ENCODE data around the gene LRRN4CL. TPM values are rescaled to one million over a fixed set of nuclear protein-coding genes. Genes with fewer than 3 reads are reported as not detected.

LRRN4CL gene
- total and polyA plus RNA-seq, 4 experiments from 2014 or later, result 0.11 to 0.12 TPM; not detected in 2

GRCh38 chr11:62671608-62672389, 17.5 kb downstream of the LRRN4CL start, which contains the start of the genes LBHD1 and UQCC3:
TSS of gene LBHD1 (minus strand) at chr11:62672267. CDS start at chr11:62670031, 2,236 bp downstream.
TSS of gene UQCC3 (plus strand) at chr11:62671673. CDS start at chr11:62671746, 73 bp downstream.
- no peaks in the 10 kb centered on the region for H3K9me3 Mint-ChIP-seq
- H3K4me3 Mint-ChIP-seq, result peak within 1 kb of the TSS; percentile 93 to 99 (median 99)
- Histone ChIP-seq H3K4me1 (ENCODE audit: insufficient read depth, low read length) (peaks cover 55% of the 10 kb centered on the region), H3K27ac (ENCODE audit: low read depth, low read length) (peak within 1 kb of the TSS; percentile 74), H3K9me3 (ENCODE audit: control insufficient read depth in 1 of 2, low read length in 2 of 2) (no peaks in the 10 kb centered on the region), H3K4me3 (ENCODE audit: low read length in 2 of 2) (peak within 1 kb of the TSS; percentile 91 to 97), H3K27me3 (ENCODE audit: insufficient read depth, low read length) (no peaks in the 10 kb centered on the region), H3K36me3 (ENCODE audit: insufficient read depth, low read length) (peaks cover 9% of the 10 kb centered on the region)
- DNase-seq, result peak; percentile 68 to 80 (median 75)
- H3K27me3 Mint-ChIP-seq, result no peaks in the 10 kb centered on the region
- POLR2A ChIA-PET (ENCODE audit: partially characterized antibody), result interaction anchor here (0.6 to 19.7 kb wide), 39 partner anchors 8 to 279 kb away, joined by 3 to 494 read pairs (median 7); partner anchors contain the start of genes AHNAK, B3GAT3, BSCL2 and EEF1G
- peaks cover 14 to 74% (median 43%) of the 10 kb centered on the region in 4 donors for H3K4me1 Mint-ChIP-seq
- intact Hi-C loops (cut with micrococcal nuclease), result loop anchor here (1.0 to 2.0 kb wide), 2 partner anchors 8 to 19 kb away; partner anchors contain the start of genes INTS5 and UBXN1
- H3K36me3 Mint-ChIP-seq, result peaks cover 11 to 40% of the 10 kb centered on the region in 2 donors
- CTCF ChIA-PET (ENCODE audit: partially characterized antibody), result interaction anchor here (0.7 to 10.4 kb wide), 8 partner anchors 7 to 248 kb away, joined by 3 to 86 read pairs (median 6); partner anchors contain the start of genes C11orf98, CSKMT, INTS5 and TMEM179B
- H3K27ac Mint-ChIP-seq, result peak within 1 kb of the TSS; percentile 89 to 98 (median 97)

- CTCF ChIA-PET (ENCODE audit: partially characterized antibody), result interaction anchor here (0.7 to 10.4 kb wide), 6 partner anchors 11 to 116 kb away, joined by 3 to 86 read pairs (median 5); partner anchors contain the start of genes INTS5, TMEM179B and TUT1
- intact Hi-C loops (cut with micrococcal nuclease), result loop anchor here (1.0 to 2.0 kb wide), 2 partner anchors 8 to 18 kb away; partner anchors contain the start of genes INTS5 and UBXN1
These were observed 18.1 kb downstream of the LRRN4CL start for GRCh38 chr11:62671236-62671607.

GRCh38 chr11:62669420-62670161, 19.7 kb downstream of the LRRN4CL start:
- DNase-seq, result no peak
- H3K4me1 ChIP-seq (ENCODE audit: insufficient read depth, low read length), result peaks cover 60% of the 10 kb centered on the region

More at GRCh38 chr11:62671236-62671607, 18.1 kb downstream of the LRRN4CL start:
- H3K4me1 ChIP-seq (ENCODE audit: insufficient read depth, low read length), result peaks cover 55% of the 10 kb centered on the region
- H3K36me3 Mint-ChIP-seq, result peaks cover 9 to 40% of the 10 kb centered on the region in 2 donors
- H3K4me3 ChIP-seq (ENCODE audit: low read length in 2 of 2), result peak overlapping the region; percentile 91 to 97
- H3K9me3 ChIP-seq (ENCODE audit: control insufficient read depth in 1 of 2, low read length in 2 of 2), result no peaks in the 10 kb centered on the region
- H3K4me1 Mint-ChIP-seq, result peaks cover 15 to 75% (median 47%) of the 10 kb centered on the region in 4 donors
- peak in 2 of 5 donors; percentile 62 to 69 for DNase-seq
- H3K27me3 Mint-ChIP-seq, result no peaks in the 10 kb centered on the region
- H3K27me3 ChIP-seq (ENCODE audit: insufficient read depth, low read length), result no peaks in the 10 kb centered on the region
- peak overlapping the region; percentile 74 for H3K27ac ChIP-seq (ENCODE audit: low read depth, low read length)
- POLR2A ChIA-PET (ENCODE audit: partially characterized antibody), result interaction anchor here (0.6 to 19.7 kb wide), 38 partner anchors 8 to 278 kb away, joined by 3 to 494 read pairs (median 6); partner anchors contain the start of genes AHNAK, B3GAT3, BSCL2 and EEF1G
- H3K4me3 Mint-ChIP-seq, result peak overlapping the region; percentile 93 to 99 (median 99)
- no peaks in the 10 kb centered on the region for H3K9me3 Mint-ChIP-seq
- peaks cover 3% of the 10 kb centered on the region for H3K36me3 ChIP-seq (ENCODE audit: insufficient read depth, low read length)
- H3K27ac Mint-ChIP-seq, result peak overlapping the region; percentile 89 to 98 (median 97)

GRCh38 chr11:62667460-62667859, 21.9 kb downstream of the LRRN4CL start:
- Mint-ChIP-seq H3K36me3 (peaks cover 12 to 51% of the 10 kb centered on the region in 2 donors), H3K27ac (peak overlapping the region in 5 of 7 donors; percentile 14 to 98 (median 88)), H3K4me3 (peak overlapping the region in 5 of 8 donors; percentile 92 to 98 (median 96)), H3K27me3 (no peaks in the 10 kb centered on the region), H3K4me1 (peaks cover 20 to 78% (median 46%) of the 10 kb centered on the region in 4 donors), H3K9me3 (no peaks in the 10 kb centered on the region)
- Histone ChIP-seq H3K36me3 (ENCODE audit: insufficient read depth, low read length) (peaks cover 11% of the 10 kb centered on the region), H3K4me3 (ENCODE audit: low read length in 2 of 2) (no peak overlapping the region), H3K9me3 (ENCODE audit: control insufficient read depth in 1 of 2, low read length in 2 of 2) (no peaks in the 10 kb centered on the region), H3K27me3 (ENCODE audit: insufficient read depth, low read length) (no peaks in the 10 kb centered on the region), H3K4me1 (ENCODE audit: insufficient read depth, low read length) (peaks cover 56% of the 10 kb centered on the region), H3K27ac (ENCODE audit: low read depth, low read length) (no peak overlapping the region)
- ChIA-PET POLR2A (ENCODE audit: partially characterized antibody) (interaction anchor here (0.6 to 19.7 kb wide), 16 partner anchors 10 to 188 kb away, joined by 3 to 494 read pairs (median 35); partner anchors contain the start of genes B3GAT3, BSCL2, EML3 and GANAB), CTCF (ENCODE audit: partially characterized antibody) (interaction anchor here (0.7 to 10.4 kb wide), 4 partner anchors 9 to 75 kb away, joined by 3 to 86 read pairs (median 4); partner anchors contain the start of genes EML3 and TUT1)
- intact Hi-C loops (cut with micrococcal nuclease), result no loop called here
- DNase-seq, result no peak

More at GRCh38 chr11:62669420-62670161, 19.7 kb downstream of the LRRN4CL start:
- H3K4me3 Mint-ChIP-seq, result peak overlapping the region in 6 of 8 donors; percentile 15 to 99 (median 38)
- CTCF ChIA-PET (ENCODE audit: partially characterized antibody), result interaction anchor here (1.0 to 10.4 kb wide), 3 partner anchors 11 to 114 kb away, joined by 3 to 86 read pairs (median 4); partner anchors contain the start of gene TUT1
- no peaks in the 10 kb centered on the region for H3K9me3 ChIP-seq (ENCODE audit: control insufficient read depth in 1 of 2, low read length in 2 of 2)
- no peak overlapping the region for H3K27ac ChIP-seq (ENCODE audit: low read depth, low read length)
- no peaks in the 10 kb centered on the region for H3K9me3 Mint-ChIP-seq
- no peaks in the 10 kb centered on the region for H3K27me3 ChIP-seq (ENCODE audit: insufficient read depth, low read length)
- H3K27me3 Mint-ChIP-seq, result no peaks in the 10 kb centered on the region
- H3K4me3 ChIP-seq (ENCODE audit: low read length in 2 of 2), result no peak overlapping the region
- H3K36me3 Mint-ChIP-seq, result peaks cover 4 to 47% of the 10 kb centered on the region in 2 donors
- intact Hi-C loops (cut with micrococcal nuclease), result loop anchor here (2.0 kb wide), 1 partner anchor 17 kb away; the partner anchor contains the start of gene INTS5
- POLR2A ChIA-PET (ENCODE audit: partially characterized antibody), result interaction anchor here (1.7 to 19.7 kb wide), 13 partner anchors 11 to 172 kb away, joined by 3 to 494 read pairs (median 28); partner anchors contain the start of genes B3GAT3, BSCL2, EEF1G and EML3
- H3K4me1 Mint-ChIP-seq, result peaks cover 15 to 81% (median 46%) of the 10 kb centered on the region in 4 donors
- H3K36me3 ChIP-seq (ENCODE audit: insufficient read depth, low read length), result peaks cover 3% of the 10 kb centered on the region
- H3K27ac Mint-ChIP-seq, result peak overlapping the region; percentile 38 to 92 (median 89)

- no peaks in the 10 kb centered on the region for H3K27me3 ChIP-seq (ENCODE audit: insufficient read depth, low read length)
- no peaks in the 10 kb centered on the region for H3K27me3 Mint-ChIP-seq
- peaks cover 8 to 41% of the 10 kb centered on the region in 2 donors for H3K36me3 Mint-ChIP-seq
- intact Hi-C loops (cut with micrococcal nuclease), result no loop called here
- POLR2A ChIA-PET (ENCODE audit: partially characterized antibody), result interaction anchor here (0.6 to 19.7 kb wide), 30 partner anchors 10 to 215 kb away, joined by 3 to 494 read pairs (median 19); partner anchors contain the start of genes B3GAT3, BSCL2, EEF1G and EML3
- peak overlapping the region; percentile 82 to 98 (median 96) for H3K27ac Mint-ChIP-seq
- H3K4me3 Mint-ChIP-seq, result peak overlapping the region; percentile 92 to 98 (median 96)
- DNase-seq, result no peak
- peaks cover 17 to 67% (median 40%) of the 10 kb centered on the region in 4 donors for H3K4me1 Mint-ChIP-seq
- H3K36me3 ChIP-seq (ENCODE audit: insufficient read depth, low read length), result peaks cover 15% of the 10 kb centered on the region
- peak overlapping the region; percentile 73 for H3K27ac ChIP-seq (ENCODE audit: low read depth, low read length)
- H3K9me3 Mint-ChIP-seq, result no peaks in the 10 kb centered on the region
- CTCF ChIA-PET (ENCODE audit: partially characterized antibody), result interaction anchor here (0.6 to 10.4 kb wide), 5 partner anchors 54 to 274 kb away, joined by 3 to 86 read pairs (median 6); partner anchors contain the start of genes EML3 and TUT1
- no peaks in the 10 kb centered on the region for H3K9me3 ChIP-seq (ENCODE audit: control insufficient read depth in 1 of 2, low read length in 2 of 2)
- peak overlapping the region; percentile 88 to 97 for H3K4me3 ChIP-seq (ENCODE audit: low read length in 2 of 2)
- peaks cover 53% of the 10 kb centered on the region for H3K4me1 ChIP-seq (ENCODE audit: insufficient read depth, low read length)
These were observed 22.9 kb downstream of the LRRN4CL start for GRCh38 chr11:62666259-62666926.

All from CD4-positive, alpha-beta memory T cell (primary cell).